ENCODE measurements around the gene NSMF.

Gene NSMF

DNA sequence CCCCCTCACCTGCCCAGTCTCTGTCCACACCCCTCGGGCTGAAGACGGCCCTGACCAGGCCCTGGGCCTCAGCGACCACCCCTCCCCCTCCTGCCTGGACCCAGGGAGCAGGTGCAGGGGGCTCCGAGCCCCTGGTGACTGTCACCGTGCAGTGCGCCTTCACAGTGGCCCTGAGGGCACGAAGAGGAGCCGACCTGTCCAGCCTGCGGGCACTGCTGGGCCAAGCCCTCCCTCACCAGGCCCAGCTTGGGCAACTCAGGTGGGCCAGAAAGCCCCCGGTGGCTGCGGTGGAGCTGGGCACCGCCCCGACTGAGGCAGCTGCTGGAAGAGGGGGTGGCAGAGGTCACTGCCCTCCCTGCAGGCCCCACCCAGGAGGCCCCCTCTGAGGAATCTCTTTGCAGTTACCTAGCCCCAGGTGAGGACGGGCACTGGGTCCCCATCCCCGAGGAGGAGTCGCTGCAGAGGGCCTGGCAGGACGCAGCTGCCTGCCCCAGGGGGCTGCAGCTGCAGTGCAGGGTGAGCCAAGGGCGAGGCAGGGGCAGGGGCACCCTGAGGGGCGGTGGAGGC is 25.7 kb downstream of the NSMF start:
- DNase-seq (ENCODE audit: low spot score): no peak

DNA sequence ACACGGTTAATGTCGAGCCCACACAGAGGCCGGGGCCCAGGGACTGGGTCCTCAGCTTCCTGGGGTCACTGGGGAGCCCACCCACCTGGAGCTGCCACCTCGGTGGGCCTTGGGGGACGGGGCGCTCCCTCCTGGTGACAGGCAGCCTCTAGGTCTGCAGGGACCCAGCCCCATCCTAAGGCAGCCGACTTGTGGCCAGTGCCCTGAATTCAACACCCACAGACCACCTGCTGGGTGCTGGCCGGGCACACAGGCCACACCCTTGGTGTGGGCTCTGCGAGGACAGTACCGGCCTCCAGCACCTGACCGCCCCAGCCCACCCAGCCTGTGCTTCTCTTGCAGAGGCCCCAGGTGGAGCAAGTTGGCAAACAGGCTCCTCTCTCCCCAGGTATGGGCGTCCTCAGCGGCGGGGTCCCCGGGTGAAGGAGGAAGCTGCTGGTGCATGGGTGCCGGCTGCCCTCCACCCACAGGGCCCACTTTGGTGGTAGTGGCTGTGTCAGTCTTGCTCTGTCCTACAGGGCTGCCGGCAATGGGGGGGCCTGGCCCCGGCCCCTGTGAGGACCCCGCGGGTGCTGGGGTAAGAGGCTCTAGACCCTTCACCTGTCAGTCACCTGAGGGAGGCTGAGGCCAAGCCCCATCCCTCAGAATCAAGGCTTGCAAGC is 26.3 kb downstream of the NSMF start:
- no peak for DNase-seq (ENCODE audit: low spot score)

DNA sequence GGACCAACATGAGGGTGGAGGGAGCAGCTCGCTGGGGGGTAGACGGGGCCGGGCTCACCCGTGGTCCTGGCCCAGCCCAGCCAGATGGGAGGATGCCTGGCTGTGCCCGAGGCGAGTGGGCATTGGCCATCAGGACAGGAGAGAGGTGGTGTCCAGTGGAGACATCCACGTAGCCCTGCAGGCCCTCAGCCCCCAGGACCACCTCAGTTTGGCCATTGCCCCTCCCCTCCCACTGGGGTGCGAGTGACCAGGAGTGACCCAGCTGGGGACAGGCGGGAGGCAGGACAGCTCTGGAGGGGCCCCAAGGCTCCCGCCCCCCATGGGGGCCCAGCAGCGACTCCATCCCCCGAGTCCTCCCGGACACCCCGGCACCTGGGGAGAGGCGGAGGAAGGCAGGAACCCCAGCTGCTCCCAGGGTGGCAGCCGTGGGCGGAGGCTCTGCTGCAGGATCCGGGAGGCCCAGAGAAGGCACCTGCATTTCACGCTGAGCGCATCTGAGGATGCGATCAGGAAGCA is 27.7 kb downstream of the NSMF start:
- no peak for DNase-seq (ENCODE audit: low spot score)

DNA sequence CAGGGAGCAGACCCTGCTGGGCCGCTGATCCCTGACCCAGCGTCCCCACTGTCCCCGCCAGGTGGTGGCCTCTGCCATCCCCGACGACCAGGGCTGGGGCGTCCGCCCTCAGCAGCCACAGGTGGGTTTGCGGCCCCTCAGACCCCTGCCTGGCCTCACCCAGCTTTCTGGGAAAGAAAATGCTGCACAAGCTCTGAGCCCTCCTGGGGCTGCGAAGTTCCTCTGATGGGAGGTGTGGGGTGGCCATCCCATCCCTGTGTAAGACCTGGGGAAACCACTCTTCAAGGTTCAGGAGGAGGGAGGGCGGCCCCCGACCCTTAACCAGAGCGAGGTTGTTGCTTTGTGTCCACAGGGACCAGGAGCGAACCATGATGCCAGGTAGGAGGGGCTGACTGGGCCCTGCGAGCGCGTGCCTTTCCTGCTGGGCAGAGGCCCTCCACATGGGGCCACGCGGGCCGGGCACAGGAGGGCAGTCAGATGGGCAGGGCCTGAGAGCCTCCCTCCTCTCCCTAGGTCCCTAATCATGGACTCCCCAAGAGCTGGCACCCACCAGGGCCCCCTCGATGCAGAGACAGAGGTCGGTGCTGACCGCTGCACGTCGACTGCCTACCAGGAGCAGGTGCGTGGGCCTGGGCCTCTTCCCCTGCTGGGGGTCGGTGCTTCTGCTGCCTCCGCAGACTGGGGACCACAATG is 28.3 kb downstream of the NSMF start:
- DNase-seq (ENCODE audit: low spot score): no peak

DNA sequence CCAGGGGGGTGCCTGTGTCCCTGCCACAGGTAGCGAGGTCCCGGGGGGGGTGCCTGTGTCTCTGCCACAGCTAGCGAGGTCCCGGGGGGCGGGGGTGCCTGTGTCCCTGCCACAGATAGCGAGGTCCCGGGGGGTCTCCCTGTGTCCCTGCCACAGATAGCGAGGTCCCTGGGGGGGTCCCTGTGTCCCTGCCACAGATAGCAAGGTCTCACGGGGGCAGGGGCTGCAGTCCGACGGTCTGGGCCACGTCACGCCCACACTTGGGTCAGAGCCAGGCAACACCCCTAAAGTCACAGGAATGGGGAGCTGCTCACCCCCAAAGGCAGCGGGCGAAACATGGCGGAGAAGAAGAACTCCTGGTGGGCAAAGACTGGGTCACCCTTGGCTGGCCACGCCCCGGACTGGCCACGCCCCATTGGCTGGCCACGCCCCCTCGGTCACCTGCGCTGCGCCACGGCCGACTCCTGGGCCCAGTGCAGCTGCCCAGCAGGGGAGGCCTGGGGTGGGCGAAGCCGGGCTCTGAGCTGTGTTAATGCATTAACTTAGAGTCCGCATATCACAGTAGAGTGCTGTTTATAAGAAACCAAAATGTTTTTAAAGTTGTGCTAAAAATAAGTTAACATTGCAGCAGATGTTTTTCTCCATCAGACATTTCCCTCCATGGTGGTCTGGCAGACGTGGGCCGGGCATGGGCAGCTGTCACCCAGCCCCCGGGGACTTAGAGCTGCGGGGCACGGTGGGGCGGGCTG is 29.0 kb downstream of the NSMF start:
- DNase-seq (ENCODE audit: low spot score): no peak

DNA sequence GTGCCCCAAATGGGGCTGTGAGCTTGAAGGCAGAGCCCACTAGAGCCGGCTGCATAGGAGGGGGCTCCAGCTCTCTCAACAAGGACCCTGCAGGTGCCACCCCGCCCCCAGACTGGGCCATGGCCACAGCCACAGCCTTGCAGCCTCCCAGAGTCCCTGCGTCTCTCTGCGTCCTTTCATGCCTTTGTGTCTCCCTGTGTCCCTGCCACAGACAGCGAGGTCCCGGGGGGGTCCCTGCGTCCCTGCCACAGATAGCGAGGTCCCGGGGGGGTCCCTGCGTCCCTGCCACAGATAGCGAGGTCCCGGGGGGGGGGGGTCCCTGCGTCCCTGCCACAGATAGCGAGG is 29.6 kb downstream of the NSMF start:
- DNase-seq (ENCODE audit: low spot score): no peak

DNA sequence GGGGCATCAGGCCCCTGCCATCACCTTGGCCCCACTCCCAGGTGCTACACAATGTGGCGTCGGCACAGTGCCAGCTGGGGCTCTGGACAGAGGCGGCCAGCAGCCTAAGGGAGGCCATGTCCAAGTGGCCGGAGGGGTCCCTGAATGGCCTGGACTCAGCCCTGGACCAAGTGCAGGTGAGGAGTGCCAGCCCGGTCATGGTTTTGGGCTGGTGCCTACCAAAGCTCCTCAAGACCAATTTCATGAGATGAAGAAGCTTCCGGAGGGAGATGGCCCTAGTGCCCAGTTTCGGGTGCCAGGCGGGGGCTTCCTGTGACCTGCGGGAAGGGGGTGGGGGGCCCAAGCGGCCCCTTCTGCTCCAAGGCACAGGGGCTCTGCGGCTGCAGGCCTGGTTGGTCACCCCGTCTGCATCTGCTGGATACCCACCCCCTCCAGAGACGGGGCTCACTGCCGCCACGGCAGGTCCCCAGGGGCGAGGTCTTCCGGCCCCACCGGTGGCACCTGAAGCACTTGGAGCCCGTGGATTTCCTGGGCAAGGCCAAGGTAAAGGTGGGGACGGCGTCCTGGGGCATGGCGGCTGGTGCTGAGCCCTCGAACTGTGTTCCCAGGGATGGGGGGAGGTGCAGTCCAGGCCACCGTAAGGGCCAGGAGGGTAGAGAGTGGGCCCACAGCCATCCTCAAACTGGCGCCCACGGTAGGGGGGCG is 30.1 kb downstream of the NSMF start:
- DNase-seq (ENCODE audit: low spot score): no peak

DNA sequence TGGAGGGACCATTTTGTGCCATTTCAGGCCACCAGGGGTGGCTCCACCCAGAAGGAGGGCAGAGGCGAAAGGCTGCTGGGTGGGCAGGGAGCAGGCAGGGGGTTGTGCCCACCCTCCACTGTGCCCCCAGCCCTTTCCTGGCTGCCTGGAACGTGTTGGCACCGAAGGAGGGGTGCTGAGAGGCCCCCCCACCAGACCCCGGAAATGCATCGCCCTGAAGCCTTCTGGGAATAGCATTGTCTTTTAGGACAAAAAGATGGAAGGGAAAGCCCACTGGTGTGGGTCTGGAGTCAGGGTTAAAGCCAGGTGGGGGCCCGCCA is 30.9 kb downstream of the NSMF start:
- no peak for DNase-seq (ENCODE audit: low spot score)

DNA sequence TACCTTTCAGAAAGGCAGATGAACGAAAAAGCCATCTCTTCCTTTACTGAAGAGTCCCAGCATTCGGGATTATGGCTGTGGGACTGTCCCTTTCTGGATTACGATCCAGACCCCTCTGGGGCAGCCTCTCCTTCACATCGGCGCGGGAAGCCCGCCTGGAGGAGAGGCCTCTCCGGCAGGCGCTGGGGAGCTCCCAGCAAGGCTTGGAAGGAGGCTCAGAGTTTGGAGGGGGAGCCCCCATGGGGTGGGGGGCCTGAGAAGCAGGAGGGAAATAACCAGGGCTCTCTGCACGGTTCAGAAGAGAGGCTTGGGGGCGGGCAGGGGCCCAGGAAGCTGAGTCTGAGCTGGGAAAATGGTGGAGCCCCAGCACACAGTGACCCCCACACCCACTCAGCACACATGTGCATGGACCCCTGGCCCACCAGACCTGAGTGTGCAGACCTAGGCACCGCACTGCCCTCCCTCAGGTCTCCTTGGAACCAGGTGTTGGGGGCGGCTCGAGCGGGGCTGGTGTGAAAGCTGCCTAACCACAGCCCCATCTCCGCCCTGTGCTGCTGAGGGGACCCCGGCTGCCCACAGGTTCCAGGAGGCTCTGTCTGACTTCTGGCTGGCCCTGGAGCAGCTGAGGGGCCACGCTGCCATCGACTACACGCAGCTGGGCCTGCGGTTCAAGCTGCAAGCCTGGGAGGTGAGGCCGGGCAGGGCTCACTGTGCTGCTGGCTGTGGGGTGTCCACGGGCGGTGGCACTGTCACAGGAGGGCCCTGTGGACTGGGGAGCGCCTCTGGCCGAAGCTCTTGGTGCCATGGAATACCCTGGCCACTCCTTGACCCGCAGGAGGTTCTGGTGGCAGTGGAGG is 31.5 kb downstream of the NSMF start:
- no peak for DNase-seq (ENCODE audit: low spot score)

DNA sequence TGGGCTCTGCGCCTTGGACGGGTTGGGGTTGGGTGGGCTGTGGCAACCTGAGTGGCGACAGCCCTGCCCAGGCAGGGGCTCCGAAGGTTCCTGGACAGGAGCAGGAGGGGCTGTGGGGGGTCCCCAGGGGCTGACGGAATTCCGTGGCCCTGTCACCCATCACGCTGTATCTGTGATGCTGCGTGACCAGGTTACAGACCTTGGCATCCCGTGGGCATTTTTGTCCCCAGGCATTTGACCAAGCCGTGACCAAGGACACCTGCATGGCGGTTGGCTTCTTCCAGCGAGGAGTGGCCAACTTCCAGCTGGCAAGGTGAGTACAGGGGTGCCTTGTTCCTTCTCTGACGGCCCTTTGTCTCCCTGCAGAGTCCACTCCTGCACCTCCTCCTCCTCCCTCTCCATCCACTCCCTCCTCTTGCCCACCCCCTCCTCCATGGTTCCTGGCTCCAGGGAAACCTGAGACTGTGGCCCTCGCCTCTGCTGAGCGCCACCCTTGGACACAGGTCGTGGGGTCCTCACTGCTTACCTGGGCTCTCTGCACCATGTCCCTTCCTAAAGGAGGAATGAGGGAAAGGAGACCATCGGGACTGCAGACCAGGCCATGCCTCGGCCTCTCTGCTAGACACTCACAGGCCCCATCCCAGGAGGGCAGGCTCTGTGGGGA is 33.0 kb downstream of the NSMF start:
- no peak for DNase-seq (ENCODE audit: low spot score)

DNA sequence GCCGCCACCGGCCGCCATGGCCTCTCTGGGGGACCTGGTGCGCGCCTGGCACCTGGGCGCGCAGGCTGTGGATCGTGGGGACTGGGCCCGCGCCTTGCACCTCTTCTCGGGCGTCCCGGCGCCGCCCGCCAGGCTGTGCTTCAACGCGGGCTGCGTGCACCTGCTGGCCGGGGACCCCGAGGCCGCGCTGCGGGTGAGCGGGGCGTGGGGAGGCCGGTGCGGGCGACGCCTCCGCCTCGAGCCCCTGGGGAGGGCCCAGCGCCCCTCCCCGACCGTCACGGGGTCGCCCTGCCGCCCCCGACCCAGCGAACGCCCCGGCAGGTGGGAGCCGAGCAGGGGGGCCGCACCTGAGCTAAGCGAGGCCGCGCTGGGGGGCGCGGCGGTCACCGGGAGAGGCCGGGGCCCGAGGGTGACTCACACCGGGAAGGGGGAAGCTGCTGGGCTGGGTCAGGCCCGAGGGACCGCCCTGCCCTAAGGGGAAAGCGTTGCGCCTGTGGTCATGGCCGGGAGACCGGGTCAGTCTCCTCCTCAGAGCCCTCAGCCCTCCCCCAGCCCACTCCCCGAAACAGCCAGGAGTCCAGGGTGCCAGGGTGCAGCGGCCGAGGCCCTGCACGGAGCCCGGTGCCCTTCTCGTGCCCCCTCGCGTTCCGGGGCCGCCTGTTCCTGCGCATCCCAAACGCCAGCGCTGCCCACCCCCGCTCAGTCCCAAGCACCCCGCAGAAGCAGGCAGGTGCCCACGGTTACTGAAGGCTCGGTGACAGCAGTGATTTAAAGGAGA is 35.4 kb downstream of the NSMF start:
- peak; percentile 20 for DNase-seq (ENCODE audit: low spot score)

DNA sequence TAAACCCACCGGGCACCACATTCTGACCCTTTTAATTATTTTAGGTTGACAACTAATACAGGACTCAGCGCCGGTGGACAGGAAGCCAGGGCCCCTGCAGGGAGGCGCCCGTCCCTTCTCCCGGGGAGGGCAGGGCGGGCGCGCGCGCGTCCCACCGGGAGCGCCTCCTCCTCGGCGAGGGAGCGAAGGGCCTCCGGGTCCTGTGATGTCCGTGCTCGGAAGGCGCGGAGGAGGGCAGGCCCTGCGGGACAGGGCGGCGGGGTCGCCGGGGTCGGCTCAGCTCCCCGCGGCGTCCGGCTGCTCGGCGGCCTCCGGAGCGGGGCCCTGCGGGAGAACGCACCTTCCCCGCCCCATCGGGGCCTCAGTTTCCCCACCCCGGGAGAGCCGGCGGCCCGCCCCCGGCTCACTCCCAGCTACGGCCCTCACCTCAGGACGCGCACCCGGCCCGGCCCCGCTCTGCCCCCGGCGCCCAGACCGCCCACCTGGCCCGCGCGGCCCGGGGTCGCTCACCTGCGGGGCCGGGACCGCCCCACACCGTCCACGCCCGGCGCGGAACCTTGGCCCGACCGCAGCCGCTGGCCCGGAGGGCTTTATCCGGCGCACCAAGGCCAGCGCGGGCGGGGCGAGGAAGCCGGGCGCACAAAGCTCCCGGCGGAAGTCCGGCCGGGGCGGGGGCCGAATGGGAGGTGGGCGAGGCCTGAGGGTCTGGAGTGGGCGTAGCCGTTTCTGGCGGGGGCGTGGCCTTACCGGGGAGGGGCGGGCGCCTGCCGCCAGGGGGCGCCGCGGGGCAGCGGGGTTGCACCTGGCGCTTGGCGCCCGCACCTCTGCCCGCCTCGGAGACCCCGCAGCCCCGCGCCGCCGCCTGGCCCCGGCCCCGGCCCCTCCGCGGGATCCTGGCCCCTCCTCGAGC is 36.3 kb downstream of the NSMF start, which contains the start of the genes EXD3 and NOXA1:
TSS of gene EXD3 (minus strand) at position 559 of the 910 bp plus-strand sequence. CDS start 27,805 bp downstream, outside the sequence.
TSS of gene NOXA1 (plus strand) at position 790 of the 910 bp plus-strand sequence. CDS start 137 bp downstream, outside the sequence.
- DNase-seq (ENCODE audit: low spot score): peak; percentile 97

DNA sequence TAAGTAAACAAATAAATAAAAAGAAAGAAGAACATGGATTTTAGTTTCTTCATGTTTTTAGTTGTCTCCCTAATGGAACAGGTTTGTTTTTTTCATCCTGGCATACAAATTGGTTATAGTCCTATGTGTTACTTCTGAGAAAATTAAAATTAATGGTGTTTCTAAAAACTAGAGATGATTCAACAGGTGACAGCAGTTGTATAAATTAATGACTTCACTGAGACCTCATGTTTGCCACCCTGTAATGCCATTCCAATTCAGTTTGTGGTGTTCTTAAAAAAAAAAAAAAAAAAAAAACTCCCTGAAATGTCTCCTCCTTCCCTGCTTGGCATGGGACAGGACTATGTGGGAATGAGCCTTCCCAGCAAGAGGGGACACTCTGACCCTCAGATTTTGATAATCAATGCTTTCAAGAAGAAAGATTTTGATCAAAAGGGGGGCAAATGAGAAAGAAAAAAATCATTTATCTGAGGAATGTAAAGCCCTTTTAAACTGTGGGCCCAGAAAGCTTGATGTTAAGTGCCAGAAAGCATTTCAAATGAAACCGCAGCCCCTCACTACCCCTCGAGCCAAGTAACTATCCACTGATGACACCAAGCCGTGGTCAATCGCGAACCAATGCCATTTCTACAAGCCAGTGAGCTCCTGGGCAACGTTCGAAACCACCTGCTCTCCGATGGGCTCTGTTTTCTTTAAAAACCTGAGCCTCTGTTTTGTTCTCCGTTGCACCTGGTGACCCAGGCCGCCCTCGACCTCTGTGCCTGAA is 37.1 kb downstream of the NSMF start:
- DNase-seq (ENCODE audit: low spot score): no peak

DNA sequence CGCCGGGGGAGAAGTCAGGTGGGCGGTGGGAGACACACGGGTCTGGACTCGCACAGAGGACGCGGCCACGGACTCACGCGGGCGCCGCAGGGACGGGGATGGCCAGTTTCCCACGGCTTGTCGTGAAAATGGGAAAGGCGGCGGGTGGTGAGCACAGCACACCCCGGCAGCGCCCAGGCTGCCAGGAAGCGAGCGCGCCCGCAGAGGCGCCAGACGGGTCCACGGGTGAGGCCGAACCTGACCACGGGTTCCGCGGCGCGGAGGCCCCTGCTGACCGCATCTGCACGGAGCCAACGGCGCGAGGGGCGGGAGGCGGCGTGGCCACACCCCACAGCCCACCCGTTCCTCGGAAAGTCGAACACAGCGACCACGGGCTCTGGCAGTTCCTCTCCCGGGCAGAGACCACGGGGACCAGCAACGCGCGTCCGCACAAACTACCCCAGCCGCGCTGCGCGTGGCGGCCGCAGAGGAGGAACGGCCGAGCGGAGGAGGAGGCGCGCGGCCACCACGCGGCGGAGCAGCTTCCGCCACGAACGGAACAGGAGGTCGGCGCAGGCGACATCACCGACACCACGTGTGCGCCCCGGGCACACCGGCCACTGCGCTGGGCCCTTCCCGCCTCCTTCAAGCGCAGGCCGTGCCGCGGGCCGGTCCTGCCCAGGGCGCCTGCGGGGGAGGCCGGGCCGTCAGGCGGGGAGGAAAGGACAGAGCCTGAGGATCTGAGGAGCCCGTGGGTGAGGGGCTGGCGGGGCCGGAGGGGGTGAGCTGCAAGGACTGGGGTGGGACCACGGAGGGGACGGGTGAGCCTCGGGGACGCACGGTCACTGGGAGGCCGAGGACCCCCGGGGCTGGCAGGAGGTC is 41.7 kb downstream of the NSMF start:
- DNase-seq (ENCODE audit: low spot score): no peak

DNA sequence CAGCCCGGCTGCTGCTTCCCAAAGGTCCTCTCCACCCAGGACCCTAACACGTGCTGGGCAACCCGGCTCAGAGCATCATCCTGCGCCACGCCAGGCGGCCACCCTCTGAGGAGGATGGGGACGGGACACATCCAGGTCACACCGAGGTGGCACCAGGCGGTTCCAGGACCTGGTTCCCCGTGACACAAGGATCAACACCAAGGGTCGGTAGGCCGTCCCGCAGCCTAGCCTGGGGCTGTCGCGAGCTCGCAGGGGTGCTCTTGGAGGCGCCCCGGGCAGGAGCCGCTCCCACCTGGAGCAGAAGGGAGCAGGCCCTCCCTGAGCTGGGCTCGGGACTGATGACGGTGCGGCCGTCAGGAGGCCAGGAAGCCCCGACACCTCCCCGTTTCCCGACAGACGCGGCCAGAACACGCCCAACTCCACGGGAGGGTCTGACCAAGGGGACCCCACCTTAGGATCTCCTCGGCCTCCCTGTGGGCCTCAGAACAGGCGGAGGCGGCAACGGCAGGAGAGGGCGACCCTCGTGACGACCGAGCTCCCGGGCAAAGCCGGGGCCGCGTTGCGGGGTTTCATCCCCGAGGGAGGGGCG is 42.5 kb downstream of the NSMF start:
- no peak for DNase-seq (ENCODE audit: low spot score)

DNA sequence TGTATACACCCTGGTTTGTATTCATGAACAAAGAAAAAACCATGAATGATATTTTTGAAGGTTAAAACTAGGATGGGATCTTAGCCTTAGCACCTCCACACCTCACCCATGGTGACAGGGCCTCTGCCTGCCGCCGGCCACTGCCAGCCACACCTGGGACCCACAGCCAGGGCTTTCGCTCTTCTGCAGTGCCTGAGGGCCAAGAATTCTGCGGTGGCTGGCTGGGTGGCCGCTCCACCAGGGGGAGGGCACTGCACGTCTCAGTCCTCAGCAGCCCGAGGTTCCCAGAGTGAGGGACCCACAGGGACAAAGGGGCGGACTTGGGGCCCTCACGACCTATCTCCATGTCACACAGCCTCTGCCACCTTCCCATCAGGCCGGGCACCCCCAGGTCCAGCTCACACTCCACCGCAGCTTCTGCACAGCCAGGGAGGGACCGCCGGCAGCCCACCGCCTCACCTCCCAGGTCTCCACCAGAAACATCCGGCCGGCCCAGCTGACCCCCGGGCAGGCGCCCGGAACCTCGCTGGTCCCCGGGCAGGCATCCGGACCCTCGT is 43.0 kb downstream of the NSMF start:
- no peak for DNase-seq (ENCODE audit: low spot score)

Data from AG08395 (cell line).